NCI-H2171 treated with DMSO at 0.1 percent for 48 hours (cell line): ENCODE measurements around the gene PXMP4.
A peak's percentile ranks its signal among the peaks of the same experiment; 100 is the strongest.

Experiments
- DNase-seq: peaks from one replicate; lab custom pipeline; 2025; lab: John Stamatoyannopoulos, UW

Gene PXMP4

DNA sequence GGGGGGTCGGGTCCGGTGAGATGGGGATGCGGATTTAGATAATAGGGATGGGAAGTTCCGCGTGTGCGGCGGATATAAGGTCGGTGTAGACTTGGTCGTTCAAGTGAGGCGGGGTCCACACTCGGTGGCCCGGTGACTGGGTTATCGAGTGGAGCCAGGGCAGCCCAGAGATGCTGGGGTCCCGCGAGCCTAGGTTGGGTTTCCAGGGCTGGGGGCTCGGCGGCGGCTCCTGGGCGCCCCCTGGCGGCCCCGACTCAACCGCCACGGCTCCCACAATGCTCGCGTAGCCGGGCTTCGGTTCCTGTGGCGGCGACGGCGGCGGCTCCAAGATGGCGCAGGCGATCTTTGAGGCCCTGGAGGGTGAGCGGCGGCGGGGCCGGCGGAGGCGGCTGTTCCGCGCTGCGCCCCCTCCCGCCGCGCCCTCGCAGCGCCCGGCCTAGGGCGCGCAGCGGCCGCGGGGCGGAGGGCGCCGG lies 11.6 kb upstream of the PXMP4 start, which contains the start of gene ZNF341:
Gene ZNF341 (plus strand): TSS at position 304 of the 473 bp plus-strand sequence. CDS start 26 bp downstream, at position 330.
- peak; percentile 96 for DNase-seq

DNA sequence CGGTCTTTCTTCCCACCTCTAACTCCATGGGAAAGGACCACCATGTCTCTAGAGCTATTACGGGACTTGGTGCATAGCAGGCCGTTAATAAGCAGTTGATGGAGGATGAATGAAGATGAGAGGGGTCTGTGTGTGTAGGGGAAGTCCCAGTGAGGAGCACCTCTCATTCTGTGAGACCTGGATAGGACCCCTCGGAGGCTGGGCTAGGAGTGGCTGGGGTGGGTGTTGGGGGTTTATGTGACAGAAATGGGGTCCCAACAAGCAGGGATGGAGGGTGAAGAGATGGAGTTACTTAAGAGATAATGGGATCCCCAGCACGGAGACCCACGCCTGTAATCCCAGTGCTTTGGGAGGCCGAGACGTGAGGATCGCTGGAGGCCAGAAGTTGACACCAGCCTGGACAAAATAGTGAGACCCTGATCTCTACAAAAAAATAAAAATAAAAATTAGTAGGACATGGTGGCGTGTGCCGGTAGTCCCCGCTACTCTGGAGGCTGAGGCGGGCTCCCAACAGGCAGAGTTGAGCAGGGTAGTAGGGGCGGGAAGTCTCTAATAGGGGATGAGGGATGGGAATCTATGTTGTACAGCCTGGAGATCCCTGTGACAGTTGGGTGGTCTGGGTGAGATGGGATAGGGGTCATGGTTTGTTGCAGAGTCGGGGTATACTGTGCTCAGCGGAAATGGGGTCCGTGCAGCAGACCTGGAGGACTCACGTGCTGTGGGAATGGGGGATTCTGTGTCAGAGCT lies 11.0 kb upstream of the PXMP4 start:
- DNase-seq = no peak

- DNase-seq = no peak
Measured at GRCh38 chr20:33729101-33729500, 9.0 kb upstream of the PXMP4 start.

GRCh38 chr20:33728463-33728862 lies 8.4 kb upstream of the PXMP4 start:
- no peak for DNase-seq

DNA sequence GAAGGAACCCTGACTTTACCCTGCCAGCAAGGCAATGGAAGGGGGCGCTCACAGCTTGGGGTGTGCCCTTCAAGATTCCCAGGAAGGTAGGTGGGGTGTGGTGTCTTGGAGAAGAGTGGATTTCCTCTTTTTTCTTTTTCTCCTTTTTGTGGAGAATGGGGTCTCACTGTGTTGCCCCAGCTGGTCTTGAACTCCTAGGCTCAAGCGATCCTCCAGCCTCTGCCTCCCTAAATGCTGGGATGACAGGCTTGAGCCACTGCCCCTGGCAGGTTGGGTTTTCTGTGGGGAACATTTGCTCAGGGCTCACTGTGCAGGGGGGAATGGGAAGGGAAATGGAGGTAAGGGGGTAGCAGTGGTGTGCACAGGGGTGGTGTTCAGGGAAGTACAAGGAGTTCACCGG lies 7.7 kb upstream of the PXMP4 start:
- no peak for DNase-seq

- DNase-seq = no peak
Measured at GRCh38 chr20:33727115-33727479, 7.0 kb upstream of the PXMP4 start.

GRCh38 chr20:33725607-33726264 lies 5.6 kb upstream of the PXMP4 start:
- DNase-seq = peak; percentile 22

DNA sequence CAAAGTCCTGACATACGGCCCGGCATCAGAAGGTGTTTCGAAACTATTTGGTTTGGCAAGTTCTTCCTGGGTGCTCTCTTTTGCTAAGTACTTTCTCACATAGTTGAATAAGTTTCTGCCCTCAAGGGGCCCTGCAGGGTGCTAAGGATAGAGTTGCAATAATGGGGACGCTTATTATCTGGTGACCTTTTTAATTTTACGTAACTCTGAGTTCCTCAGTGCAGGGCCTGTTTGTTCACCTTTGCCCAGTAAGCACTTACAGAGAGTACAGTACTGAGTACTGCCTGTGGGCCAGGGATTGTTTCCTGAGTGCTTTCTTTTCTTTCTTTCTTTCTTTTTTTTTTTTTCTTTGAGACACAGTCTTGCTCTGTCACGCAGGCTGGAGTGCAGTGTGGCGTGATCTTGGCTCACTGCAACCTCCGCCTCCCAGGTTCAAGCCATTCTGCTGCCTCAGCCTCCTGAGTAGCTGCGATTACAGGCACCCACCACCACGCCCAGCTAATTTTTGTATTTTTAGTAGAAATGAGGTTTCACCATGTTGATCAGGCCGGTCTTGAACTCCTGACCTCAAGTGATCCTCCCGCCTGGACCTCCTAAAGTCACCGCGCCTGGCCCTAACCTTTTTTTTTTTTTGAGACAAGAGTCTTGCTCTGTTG lies 4.5 kb upstream of the PXMP4 start:
- no peak for DNase-seq

DNA sequence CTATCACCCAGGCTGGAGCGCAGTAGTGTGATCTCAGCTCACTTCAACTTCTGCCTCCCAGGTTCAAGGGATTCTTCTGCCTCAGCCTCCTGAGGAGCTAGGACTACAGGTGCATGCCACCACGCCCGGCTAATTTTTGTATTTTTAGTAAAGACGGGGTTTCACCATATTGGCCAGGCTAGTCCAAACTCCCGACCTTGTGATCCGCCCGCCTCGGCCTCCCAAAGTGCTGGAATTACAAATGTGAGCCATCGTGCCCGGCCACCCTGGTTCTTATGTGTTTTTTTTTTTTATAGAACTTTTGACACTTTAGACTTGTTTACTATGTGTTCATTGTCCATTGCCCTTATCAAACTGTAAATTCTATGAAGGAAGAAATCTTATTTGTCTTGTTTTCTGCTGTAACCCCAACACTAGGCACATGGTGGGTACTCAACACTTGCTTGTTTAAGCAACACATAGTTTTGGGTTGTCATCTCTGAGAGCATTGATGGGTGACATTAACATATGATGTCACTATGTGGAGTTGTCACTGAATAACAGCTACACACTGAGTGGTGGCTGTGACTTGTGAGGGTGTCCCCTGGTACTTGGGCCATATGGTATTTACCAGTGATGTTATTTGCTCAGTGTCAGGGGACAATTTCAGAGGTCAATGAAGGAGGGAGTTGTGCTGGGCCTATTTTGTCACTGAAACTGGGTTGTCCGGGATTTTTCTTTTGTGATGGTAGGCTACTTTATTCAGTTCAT lies 1.5 kb upstream of the PXMP4 start:
- no peak for DNase-seq

GRCh38 chr20:33719277-33719988 lies 677 bp downstream of the PXMP4 start:
- peak; percentile 71 for DNase-seq

DNA sequence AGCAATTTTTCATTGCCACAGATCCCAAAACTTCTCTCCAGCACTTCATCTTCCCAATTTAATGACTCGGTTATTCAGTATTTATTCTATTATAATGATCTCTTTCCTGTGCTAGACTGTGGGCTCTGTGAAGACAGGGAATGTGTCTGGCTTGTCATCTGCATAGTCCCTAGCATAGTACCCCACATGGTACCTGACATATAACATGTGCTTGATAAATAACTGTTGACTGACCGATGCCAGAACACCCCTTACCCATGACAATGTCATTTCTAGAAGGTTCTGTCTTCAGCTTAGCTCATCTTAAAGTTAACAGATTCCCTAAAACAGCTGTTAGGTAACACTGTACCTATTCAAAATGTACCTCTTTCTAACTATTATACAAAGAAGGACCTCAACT lies 3.6 kb downstream of the PXMP4 start:
- DNase-seq = no peak

DNA sequence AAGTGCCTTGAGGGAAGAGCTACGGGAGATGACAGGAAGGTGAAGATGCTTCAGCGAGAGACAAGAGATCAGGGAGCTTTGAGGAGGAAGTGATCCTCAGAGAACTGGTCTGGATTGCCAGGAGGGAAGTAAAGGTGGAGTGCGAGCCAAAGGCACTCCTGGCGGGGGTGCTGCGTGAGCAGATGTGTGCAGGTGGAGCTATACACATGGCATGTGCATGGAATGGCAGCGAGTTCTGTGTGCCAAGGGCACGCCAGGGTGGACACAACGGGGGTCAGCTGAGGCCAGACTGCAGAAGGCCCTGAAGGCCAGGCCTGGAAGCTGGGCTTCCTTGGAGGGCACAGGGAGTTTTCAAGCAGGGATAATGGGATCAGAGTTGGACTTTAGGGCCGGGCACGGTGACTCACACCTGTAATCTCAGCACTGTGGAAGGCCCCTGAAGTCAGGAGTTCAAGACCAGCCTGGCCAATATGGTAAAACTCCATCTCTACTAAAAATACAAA lies 6.2 kb downstream of the PXMP4 start:
- no peak for DNase-seq

GRCh38 chr20:33711446-33711738 lies 8.7 kb downstream of the PXMP4 start:
- no peak for DNase-seq

DNA sequence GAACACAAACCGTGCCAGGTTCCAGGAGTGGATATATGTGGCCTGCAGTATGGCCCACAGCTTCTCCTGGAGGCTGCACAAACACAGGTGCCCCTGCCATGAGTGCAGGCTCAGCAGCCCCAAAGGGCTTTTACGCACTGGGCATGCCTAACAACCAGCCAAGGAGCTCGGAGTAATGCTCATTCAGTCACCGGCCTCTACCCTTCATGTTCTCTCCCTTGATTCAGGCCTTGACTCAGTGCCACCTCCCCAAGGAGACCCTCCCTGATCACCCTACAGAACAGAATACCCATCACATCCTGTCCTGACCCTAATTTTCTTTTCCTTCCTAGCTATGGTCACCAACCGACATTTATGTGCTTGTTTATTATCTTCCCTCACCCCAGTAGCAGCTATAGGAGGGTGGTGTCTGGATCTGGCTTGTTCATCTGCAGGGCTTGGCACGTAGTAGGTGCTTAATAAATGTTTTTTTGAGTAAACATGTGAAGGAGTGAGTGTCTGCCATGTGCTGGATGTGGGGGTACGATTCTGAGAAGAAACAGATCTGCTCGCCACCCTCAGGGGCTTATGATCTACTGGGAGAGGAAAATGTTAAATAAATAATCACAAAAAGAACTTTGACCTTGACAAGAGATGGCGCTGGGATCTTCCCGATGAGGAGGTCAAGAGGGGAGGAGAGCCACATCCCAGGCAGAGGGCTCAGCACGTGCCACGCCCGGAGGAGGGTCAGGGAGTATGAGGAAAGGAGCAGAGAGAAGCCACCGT lies 9.2 kb downstream of the PXMP4 start:
- DNase-seq = no peak

DNA sequence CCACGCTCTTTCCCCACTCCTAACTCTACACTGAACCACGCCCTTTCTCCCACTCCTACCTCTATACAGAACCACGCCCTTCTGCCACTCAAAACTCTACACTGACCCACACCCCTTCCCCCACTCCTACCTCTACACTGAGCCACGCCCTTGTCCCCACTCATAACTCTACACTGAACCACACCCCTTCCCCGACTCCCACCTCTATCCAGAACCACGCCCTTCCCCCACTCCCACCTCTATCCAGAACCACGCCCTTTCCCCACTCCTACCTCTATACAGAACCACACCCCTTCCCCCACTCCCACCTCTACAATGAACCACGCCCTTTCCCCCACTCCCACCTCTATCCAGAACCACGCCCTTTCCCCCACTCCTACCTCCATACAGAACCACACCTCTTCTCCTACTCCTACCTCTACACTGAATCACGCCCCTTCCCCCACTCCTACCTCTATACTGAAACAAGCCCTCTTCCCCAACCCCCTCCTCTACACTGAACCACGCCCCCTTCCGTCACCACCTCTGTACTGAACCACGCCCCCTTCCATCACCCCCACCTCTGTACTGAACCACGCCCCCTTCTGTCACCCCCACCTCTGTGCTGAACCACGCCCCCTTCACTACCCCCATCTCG lies 10.1 kb downstream of the PXMP4 start:
- no peak for DNase-seq

DNA sequence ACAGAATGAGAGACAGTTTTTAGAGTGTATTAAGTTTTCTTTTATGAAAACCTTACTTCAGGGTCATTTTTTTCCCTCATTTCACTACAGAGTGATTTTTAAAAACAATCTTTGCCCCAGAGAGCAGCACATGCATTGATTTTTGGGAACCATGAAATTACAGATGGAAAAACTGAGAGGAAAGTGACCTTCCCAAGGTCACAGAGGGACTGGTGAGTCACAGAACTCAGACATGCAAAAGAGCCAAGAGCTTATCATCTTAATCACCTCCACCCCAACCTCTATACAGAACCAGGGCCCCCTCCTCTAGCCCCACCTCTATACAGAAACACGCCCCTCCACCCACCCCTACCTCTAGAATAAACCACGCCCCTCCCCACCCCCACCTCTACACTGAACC lies 10.7 kb downstream of the PXMP4 start:
- no peak for DNase-seq

- no peak for DNase-seq
Measured at GRCh38 chr20:33707668-33708067, 12.4 kb downstream of the PXMP4 start.

GRCh38 chr20:33704197-33704924 lies 15.7 kb downstream of the PXMP4 start:
- peak; percentile 40 for DNase-seq

DNA sequence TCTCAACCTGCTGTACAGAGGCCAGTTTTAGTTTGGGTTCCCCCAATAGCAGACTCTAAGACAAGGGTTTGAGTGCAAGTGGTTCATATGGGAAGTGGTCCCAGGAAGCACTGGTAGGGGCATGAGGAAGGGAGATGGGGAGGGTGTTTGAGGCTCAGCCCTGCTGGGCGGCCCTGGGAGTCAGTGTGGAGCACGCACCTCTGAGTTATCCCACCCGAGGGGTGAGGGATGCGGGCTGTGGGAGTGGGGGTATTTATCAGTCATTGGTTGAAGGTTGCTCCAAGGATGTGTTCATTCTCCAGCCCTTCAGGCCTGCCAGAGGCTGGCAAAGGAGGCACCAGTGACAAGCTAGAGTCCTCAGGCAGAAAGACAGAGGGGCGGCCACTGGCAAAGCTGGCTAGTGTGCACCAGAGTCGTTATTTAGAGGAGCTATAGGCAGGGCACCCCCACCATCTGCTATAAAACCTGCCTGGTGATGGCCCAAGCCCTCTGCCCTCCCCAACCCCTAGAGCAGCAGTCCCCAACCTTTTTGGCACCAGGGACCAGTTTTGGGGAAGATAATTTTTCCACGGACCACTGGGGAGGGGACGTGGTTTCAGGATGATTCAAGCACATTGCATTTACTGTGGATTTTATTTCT lies 16.5 kb downstream of the PXMP4 start:
- no peak for DNase-seq
